NCI-H1105 treated with DMSO at 0.1 percent for 48 hours (cell line): Measurements from ENCODE around the gene OPN3.

Experiments used
- DNase-seq: peaks from one replicate; lab custom pipeline; 2025; lab: John Stamatoyannopoulos, UW

OPN3 gene

DNA sequence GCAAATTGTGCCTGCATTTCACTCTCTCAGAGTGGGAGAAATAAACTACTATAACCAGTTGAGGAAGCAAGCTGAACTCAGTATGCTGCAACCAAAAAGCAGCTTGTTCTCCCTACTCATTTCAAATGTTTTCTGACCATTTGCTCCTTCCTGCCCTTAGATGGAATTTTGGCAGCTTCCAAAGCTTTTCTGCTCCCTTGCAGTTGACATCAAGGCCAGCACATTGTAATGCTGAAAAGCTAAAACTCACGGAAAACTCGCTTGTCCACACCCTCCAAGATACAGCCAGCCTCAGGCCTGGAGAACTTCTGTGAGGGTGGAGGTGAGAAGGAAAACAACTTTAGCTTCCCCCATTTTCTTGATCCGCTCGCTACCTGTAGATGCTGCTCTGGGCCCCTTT lies 5.0 kb upstream of the OPN3 start:
- DNase-seq = no peak

DNA sequence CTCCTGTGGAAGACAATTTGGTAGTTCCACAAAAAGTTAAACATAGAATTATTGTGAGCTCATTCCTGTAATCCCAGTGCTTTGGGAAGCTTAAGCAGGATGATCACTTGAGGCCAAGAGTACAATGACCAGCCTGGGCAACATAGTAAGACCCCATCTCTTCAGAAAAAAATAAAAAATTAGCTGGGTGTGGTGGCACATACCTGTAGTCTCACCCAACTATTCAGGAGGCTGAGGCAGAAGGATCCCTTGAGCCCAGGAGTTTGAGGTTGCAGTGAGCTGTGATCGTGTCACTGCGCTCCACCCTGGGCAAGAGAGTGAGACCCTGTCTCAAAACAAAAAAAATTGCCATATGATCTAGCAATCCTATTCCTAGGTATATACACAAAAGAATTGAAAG lies 4.1 kb upstream of the OPN3 start:
- DNase-seq = no peak

DNA sequence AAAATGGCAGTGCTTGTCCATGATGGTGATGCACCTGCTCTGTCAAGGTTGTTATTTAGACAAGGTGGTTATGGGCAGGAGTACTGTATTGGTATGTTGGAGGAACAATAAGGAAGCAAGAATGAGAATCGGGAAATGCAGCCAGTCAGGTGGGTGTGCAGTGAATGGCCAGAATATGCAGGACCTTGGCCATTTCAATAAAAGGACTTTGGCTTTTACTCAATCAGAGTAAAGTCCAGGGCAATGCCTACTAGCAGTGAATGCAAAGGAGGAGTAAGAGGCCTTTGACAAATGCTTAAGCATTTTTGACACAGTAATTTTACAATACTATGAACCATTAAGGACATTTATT lies 2.4 kb upstream of the OPN3 start:
- no peak for DNase-seq

DNA sequence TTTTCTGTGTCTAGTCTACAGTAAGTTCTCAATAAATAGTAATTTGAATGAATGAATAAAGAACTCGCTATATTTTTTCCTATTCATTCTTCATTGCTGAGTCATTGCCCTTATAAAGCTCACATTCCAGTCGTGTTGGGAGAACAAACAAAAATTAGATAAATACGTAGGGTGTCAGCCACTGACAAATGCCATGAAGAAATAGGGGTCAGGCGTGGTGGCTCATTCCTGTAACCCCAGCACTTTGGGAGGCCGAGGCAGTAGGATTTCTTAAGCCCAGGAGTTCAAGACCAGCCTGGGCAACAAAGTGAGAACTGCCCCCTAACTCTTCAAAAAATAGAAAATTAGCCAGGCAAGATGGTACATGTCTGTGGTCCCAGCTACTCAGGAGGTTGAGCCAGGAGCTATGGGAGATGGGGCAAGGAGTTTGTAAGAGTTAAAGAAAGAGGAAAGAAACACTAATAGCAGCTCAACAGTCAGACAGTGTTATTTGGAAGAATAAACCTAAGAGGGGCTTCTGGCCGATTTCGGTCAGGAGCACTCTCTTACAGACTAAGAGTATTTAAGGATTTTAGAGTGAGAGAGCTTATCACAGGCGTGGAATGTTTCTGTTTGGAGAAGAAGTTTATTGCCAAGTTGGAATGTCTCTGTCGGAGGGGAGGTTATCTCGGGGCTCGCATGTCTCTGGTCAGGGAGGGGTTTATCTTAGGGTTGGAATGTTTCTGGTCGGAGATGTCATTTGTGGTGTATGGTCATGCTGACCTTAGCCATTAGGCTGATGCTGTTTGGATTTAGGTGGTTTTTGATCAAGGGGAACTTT lies 1.8 kb upstream of the OPN3 start:
- DNase-seq = no peak

DNA sequence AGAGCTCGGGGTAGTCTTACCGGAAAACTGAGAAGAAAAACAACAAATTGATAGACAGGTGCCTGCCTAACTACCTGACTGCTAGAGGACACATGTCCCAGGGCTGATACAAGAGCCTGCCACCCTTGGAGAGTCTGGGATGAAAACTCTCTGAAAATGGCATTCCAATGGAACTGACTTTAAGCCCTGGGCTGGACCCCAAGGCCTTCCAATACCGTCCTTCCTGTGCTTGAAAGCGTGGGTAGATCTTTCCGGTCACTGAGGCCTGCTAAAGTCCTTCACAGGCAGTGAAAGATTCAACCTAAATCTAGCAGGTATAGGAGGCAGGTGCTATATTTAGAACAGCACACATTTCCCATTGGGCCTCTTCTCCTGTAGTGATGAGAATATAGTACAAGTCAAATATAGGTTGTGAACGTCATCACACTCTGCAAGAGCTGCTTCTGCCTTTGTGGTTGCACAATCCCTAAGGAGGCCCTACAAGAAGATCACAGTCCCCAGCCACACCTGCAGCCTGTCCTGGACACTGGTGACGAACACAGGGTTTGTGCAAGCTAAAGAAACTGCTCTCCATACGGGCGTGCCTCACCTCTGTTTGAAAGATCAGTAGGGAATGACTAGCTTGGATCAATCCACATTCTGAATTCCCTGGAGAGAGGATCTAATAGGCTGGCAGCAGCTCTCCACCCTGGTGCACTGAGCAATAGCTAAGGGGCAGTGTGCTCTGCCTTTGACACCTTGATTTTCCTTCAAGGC lies 876 bp upstream of the OPN3 start:
- DNase-seq = no peak

DNA sequence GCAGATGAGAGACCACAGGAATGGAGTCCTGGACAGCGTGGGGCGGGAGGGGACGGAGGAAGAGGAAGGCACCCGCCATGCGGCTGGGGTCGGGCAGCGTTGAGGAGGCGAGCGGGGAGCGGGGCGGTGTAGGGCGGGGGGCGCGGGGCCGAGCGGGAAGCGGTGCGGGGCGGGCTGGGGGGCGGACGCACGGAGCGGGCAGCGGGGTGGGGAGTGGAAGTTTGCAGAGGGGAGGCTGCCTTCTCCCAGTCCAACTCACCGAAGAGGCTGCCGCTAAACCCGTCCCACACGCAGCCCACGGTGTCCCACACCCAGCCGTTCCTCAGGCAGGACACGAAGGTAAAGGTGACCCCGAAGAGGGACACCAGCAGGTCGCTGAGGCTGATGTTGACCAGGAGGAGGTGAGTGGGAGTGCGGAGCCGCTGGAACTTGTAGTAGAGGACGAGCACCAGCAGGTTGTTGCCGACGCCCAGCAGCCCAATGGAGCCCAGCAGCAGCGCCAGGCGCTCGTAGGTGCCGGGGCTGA lies 483 bp downstream of the OPN3 start:
- DNase-seq = no peak

DNA sequence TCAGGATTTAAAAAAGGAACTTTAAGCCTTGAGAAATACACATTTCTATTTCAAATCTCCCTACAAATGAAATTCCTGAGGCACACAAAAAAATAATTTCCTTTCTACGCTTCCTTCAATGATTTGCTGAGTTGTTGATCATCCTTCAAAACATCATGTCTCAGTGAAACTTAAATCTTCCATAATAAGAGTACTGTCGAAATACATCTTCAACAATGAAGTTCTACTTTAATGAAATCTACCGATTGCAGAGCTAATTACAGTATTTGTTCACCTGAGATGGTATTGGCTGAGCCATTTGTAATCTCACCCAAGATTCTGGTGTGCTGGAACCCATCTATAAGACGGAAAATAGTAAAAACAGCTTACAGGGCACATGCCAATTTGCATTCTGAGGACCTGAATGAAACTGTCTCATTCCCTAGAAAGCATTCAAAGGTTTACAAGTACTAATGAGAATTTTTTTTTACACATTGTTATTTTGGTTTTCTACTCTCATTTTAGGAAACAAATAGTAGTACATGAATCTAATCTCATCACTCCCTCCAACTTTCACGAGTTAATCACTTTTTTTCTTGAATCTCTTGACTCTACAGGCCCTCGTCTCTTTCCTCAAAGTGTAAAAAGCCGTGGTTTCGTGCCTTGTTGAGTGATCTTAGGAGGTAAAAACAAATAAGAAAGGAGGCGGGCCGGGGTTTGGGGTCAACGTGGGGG lies 1.1 kb downstream of the OPN3 start:
- no peak for DNase-seq

DNA sequence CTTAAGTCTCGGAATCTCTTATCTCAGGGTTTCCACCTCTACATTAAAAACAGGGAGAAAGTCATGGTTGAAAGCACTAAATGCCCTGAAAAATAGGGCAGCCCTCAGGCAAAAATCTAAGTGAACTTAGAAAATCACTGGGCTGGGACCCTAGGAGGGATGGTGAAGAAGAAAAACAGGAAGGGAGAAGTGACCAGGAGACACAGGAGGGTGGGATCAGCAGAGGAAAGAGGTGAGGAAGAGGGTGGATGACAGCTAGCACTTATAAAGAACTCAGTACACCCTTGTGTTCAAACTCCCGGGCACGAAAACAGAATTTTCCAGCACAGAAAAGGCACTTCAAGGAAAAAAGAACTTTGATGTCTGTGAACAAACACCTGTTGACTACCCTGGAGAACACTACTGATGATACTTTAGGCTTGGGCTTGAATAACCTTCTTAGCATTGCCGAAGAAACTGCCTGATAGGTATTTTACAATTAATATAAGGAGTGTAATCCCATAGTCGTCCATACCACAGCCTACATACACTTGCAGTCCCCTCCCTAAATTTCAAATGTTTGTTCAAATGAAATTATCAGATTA lies 2.0 kb downstream of the OPN3 start:
- DNase-seq = no peak

DNA sequence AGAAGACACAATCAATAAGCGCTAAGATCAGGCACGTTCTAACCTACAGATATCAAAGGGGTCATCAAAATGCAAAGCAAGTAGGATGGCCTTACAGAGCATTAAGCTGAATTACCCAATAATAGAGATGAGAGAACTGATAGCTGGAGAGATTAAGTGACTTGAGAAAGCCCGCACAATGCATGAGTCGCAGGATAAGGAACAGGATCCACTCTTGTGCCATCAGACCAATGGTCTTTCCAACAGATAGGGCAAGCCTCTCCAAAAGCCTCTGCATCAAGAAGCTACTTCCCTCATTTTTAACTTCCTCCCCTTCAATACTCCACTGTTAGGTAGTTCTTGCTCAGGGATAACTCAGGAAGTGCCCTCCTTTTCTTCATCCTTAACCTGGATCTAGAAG lies 2.6 kb downstream of the OPN3 start:
- no peak for DNase-seq

DNA sequence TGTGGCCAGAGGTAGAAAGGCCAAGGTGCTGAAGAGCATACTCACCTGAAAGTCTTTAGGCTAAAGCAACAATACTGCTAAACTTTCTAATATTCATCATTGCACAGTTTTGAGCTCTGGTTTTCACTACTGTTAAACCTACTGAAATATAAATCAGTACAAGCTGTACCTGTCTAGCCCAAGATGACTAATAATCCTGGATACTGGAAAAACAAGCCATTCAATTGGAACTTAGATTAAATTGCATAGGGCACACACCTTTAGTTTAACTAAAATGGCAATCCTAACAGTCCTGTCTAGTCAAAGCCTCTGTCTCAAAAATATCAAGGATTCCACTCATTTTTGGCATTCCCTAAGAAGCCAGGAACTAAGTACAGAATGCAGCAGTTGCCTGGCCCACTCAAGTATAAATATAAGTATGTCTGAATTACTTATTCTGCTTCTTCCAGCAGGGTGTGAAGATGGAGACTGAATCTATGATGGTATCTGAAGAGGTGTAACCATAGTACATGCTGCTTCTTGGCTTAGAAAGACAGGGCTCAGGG lies 3.1 kb downstream of the OPN3 start:
- no peak for DNase-seq

DNA sequence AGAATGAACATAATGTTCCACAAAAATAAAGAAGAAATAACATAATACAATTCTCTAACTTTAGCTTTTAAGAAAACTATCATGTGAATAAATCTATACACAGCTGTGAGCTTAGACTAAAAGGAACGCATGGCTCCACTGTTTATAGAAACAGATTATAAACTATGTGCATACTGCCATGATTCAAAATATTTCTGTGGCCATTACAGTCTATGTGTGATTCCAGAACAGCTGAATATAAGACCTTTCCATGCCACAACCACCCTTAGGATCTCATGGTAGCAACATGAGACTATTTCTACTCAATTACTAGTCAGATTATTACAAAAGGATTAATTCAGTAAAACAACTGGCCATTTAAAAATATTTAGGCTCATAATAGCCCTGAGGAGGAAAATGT lies 3.9 kb downstream of the OPN3 start:
- DNase-seq = no peak

DNA sequence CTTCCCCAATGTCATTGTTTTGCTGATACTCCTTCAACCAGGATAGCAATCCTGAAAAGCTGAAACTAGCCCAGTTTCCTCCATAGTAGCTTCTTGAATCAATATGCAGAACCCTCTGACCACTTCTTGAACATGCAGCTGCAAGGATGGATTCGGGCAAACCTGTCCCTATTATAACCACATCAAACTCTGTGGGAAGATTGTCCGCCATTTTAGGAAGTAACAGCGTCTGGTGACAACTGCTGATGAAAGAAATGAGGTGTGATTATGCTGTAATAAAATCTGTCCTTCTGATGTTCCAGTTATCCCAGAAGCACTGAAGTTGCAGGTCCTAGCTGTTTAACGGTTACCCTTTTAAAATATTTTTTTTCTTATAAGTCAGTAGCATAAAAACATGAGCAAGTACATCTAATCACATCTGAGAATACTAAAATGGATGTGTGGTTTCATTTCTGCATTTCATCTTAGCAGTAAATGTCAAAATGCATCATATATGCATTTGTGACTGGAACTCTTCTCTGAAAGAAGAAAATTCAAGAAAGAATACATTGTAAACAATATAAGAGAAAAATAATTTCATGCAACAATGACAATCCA lies 4.5 kb downstream of the OPN3 start:
- DNase-seq = no peak

DNA sequence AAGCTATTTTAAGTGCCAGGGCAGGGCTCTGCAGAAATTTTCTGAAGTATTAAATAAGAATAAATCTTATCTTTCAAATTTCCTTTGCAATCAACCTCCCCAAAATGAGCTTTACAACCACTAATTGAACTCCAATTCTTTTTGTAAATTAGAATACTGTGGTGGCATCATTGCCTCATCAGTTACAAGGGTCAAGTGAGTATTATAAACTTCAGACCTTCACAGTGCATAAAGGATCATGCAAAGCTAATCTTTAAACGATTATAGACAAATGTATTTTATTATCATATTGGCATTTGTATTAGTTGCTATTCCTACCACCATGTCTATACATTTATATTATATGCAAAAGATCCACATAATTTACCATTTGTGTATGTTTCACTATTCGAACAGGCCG lies 7.2 kb downstream of the OPN3 start:
- no peak for DNase-seq

DNA sequence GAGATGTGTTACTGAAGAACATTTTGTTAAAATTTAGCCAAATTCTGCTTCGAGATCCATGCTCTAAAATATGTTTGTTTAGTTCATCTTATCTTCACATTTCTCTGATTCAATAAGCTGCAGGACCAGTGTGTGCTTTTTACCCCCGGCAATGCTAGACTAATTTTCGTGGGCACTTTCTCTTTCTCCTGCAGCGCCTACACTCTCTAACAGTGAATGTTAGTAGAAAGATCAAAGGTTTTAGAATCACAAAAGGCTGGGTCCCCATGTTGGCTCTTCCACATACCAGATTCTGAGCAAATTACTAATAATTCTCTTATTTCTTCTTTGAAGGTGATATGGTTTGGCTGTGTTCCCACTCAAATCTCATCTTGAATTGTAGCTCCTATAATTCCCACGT lies 8.5 kb downstream of the OPN3 start:
- no peak for DNase-seq

DNA sequence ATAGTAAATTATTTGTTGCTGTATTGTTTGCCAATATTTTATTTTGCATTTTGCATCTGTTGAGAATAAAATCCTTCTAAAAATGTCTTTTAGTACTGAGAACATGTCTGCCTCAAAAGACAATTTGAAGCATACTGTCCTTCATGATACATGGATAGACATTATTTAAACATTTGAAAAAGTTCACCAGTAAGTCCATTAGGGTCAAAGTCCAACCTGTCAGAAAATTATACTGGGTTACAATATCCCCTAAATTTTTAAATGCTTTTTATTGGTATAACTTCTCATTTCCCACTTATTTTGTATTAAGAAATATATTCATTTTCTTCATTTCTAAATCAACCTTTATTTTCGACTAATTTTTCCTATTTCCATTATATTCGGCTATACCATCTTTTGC lies 9.3 kb downstream of the OPN3 start:
- DNase-seq = no peak

DNA sequence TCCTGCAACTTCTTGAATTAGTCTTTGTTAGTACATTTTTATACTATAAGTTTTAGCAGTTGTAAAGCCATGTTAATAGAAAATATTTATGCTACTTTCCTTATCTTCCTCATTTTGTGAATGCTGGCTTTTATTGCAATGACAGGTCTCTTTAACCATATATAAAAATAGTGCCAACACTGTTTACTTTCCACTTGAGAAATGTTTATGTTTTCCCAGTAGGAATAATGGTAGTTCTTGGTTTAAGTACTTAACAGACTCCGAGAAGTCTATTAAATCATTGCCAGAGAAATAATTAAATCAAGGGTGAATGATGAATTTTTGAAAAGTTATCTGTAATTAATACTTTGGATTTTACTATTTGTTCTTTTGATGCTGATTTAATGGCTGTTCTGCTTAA lies 9.7 kb downstream of the OPN3 start:
- no peak for DNase-seq

DNA sequence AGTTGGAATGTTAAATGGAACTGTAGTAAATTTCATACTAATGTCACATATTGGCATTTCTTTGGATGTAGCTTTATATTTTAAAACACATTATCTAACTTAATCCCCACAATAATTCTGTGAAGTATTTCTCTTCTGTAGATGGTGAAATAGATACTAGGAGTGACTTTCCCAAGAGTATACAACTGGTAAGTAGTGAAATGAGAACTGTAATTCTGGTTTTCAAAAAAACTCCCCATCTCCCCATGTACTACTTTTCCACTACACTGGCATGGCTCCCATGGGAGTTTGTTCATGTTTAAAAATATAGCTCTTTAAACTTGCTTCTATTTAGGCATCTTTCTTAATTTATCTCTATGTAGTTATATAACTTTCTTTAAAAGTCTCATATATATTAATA lies 10.2 kb downstream of the OPN3 start:
- no peak for DNase-seq

DNA sequence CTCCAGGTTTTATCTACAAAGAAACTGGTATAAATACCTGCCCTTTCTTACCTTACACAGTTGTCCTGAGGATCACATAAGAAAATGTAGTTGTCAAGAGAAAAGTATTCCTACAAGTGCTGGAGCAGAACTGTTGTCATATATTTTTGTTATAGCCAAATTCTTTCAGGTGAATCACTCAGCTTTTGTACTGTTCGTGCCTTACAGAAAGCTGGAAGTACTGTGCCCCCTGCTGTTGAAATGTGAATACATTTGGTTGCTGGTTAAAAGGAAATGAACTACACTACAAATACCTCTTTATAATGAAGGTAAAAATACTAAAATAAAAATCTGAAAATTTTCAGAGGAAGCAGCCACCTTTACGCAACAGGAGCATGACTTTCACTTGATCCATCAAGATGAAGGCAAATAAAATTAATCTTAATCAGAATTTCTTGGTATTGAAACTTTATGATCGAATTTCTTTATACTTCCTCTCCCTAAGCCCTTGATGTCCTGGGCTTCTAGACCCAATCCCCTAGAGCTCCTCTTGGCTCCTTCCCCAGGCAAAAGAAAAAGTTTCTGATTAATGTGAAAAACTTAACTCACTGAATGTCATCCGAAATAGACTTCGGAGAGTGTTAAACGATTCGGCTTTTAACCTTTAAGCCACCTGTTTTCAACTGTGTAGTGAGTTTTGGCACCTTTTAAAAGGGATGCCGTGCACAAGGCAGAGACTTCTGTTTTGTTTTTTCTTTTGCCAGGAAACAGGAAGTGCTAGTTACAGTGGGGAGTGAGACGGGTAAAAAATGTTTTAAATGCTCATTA lies 12.5 kb downstream of the OPN3 start:
- DNase-seq = peak; percentile 16

DNA sequence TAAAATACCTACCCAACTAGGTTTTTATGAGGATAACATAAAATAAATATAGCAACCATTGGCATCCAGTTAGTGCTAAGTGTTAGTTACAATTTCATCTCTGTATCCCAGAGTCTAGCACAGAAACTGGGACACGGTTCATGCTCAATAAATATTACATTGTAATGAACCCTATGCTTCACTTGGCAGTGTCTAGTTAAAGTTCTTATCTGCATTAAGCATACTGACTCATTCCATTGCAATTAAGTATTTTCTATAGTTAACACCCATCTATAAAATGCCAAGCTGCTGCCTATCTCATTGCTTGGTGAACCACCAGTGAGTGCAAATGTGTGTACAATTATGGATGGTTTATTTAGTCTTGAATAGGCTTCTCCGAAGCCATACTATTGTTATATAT lies 15.2 kb downstream of the OPN3 start:
- no peak for DNase-seq

DNA sequence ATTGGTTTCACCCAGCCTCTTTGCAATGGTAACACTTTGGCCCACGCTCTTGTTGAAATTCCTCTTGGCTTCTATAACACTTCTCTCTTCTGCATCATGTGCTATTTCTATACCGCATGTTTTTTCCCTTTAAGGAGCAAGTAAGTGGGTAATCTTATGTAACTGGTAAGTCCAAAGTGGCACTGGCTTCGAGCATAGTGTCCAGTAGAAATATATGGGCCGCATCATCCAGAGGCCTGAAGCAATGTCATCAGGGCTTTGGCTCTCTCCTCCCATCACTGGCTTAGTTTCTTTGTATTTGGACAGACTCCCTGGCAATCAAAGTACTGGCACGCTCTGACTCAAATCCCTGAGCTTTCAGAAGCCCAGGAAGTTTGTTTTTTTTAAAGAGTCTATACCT lies 17.5 kb downstream of the OPN3 start:
- no peak for DNase-seq

DNA sequence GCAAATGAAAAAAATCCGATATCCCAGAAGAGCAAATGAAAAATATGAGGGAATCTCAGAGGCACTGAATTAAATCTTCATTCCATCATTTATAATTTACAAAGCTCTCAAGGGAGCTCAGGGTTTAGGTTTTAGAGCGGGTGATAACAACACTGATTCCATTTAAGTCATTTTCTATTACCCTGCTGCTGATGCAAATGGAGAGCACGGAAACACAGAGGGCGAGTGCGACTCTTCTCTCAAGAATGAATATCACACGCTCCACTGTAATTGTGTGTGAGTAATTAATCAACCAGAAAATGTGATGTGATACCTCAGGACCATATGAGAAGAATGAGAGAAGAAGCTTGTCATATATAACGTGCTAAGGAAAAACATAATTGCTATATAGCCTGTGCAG lies 22.7 kb downstream of the OPN3 start:
- DNase-seq = no peak
